GM18498 (cell line): ENCODE results near the gene CFAP54.
A peak's percentile ranks its signal among the peaks of the same experiment; 100 is the strongest.
"Not testable (repeated sequence)": the region's sequence is repeated elsewhere in the genome, so short reads cannot be mapped to it uniquely, and the experiment has no call there.

ENCODE experiments used
- ATAC-seq: cut with Tn5 transposase; IDR thresholded peaks from one replicate; pipeline ENCODE4 v1.9.1; 2021; ENCODE audit warnings: mild to moderate bottlenecking, moderate library complexity; ENCODE audit not compliant: unreplicated experiment

Gene CFAP54

DNA sequence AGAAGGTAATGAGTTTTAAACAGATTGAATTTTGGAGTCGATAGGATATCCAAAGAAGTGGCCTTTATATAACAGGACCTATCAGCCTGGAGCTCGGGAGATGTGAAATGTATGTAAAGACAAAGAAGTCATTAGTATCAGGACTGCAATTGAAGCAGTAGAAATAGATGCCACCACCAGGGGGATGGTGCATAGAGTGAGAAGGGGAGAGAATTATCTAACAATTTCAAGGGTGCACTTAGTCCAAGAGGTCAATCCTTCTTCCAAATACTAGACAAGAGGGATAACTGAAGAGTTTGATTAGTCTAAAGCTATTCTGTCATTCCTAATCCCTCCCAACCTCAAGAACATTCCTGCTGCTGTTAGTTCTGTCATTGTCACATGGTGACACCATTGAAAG, 127.8 kb downstream of the CFAP54 start:
- ATAC-seq = no peak

DNA sequence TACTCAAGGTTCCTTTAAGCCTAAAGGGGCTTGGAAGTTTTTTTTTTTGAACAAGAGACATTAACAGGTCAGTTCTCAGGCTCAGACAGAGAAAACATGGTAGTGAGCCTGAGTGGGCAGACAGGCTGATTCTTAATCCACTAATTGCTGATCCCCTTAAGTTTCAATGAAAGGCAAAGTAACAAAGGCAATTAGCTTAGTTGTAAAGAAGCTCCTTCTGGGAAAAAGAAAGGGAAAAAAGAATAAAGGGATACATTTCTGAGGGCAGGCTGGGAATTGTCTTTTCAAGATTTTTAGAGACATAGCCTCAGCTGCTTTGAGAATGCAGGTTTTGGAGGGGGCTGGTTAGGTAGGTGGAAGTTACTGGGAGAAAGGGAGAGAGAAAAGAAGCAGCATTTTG, 133.8 kb downstream of the CFAP54 start:
- no peak for ATAC-seq

DNA sequence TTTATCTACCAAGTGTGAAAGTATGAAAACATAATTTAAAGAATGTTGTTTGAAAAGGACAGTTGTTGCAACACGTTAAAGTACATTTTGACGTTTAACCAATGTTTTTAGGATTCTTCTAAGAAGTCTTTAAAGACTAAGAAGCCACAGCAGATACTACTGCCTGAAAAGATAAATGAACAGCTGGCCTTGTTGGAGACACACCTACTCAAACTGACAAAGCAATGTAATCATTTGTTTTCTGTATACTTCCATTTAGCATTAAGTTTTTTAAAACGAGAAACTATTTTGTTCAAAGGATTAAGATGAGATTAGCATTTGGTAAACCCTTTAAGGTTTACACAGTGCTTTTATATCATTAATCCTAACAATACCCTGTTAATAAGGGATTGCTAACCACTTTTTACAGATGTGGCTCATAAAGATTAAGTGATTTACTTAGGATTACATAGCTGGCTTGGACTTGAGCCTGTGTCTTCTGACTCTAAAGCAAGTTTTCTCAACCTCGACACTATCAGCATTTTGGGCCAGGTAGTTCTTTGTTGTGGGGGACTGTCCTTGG, 134.4 kb downstream of the CFAP54 start:
- no peak for ATAC-seq

DNA sequence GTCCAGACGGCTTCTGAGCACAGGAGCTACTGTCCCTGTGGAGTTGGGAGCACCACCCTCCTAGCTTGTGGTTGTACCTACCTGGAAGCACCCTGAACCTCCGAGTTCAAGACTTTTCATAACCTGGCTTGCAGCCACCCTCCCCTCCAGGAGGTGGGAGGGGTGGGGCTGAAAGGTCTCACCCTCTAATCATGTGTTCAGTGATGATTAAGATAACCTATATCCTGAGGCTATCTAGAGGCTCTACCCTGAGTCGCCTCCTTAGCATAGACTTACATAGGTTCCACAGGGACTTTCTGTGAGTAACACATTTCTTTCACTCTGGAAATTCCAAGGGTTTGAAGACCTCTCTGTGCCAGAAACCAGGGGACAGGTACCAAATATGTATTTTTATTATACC, 146.5 kb downstream of the CFAP54 start:
- ATAC-seq = no peak

DNA sequence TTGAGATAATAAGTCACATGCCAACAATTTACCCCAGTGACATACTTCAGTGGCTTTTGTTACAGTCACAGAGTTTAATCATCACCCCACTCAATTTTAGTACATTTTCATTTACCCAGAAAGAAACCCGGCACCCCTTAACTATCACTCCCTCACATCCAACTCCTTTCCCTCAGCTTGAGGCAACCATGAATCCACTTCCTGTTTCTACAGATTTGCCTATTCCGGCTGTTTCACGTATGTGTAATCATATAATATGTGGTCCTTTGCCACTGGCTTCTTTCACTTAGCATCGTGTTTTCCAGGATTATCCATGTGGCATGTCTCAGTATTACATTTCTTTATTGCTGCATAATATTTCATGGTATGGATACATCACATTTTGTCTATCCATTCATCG, 147.5 kb downstream of the CFAP54 start:
- no peak for ATAC-seq

DNA sequence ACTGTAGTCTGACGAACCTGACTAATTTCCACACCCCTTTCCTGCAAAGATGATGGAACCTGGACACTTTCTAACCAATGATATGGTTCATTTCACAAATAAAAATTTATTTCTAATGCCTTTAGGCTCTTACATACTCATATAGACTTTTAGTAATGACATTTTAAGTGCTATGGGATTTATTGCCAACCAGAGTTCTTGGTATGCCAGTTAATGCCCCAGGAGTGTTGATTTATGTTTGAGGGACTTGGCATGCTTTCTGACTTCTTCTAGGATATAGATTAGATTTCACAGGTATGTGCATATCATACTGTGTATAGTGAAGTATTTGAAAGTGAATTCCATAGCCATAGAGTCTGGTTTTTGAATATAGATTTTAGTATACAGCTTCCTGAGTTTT, 159.5 kb downstream of the CFAP54 start:
- ATAC-seq = no peak

DNA sequence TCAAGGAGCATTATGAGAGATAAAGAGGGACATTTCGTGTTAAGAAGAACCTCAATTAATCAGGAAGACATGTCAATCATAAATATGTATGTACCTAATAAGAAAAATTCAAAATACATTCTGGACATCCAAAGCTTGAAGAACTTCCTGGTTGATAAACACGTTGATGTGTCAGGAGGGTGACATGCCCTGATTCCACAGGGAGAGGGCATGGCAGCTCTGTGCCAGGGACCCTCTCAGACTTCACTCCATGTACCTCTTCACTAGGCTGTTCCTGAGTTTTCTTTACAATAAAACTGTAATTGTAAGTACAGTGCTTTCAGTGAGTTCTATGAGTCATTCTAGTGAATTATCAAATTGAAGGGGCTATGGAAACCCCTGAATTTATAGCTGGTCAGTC, 163.5 kb downstream of the CFAP54 start:
- no peak for ATAC-seq

DNA sequence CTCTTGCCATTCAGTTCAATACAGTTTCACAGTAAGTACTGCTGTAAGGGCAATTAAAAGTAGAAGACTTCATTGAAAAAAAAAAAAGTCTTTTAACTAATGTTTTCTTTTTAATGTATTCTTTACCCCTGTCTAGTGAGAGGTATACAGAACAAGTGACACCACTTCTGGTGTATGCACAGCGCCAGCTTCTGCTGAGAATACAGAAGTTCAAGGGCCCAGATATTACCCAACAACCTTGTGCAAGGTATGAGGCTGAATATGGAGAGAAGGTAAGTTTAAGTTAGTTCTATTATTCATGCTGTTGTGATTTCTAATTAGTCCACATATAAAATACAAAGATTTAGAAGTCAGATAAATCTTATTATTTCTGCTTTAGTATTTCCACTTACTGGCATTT, 168.7 kb downstream of the CFAP54 start:
- no peak for ATAC-seq

DNA sequence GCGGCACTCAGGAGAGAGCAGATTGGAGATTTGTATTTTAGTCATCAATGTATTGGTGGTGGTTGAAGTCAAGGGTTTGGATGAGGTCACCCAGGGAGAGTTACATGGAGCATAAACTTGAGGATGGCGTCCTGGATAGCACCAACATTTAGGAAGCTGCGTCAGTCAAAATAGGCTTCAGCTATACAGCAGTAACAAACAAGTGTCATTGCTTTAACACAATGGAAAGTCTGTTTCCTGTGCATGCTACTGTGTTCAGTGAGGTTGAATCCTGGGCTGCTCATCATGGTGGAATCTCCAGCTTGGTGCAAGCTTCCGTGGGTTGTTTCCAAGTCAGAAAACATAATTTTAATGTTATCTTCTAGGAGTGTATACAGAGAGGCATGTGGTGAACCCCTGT, 180.4 kb downstream of the CFAP54 start:
- no peak for ATAC-seq

DNA sequence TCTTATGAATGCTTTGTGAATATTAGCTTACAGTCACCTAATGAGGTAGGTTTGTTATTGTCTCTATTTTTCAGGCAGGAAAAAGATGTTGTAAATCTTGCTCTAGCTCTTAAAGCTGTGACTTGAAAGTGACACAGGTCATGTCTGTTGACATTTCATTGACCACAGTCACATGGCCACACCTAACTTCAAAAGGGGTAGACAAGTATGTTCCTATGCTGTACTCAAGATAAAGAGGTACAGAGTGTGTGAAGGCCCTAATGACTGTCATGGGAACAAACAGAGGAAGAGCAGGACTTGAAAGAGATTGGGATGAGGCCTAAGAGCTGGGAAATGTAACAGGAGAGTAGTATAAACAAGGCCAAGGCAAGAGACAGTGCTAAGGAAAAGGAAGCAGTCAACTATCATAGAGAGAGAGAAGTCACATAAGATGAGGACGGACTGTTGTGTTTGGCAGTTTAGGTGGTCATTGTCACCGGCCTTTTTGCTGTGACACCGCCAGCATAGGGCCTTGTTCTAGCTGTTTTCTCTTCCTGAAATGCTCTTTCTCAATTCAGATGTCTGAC, 181.0 kb downstream of the CFAP54 start:
- ATAC-seq = no peak

DNA sequence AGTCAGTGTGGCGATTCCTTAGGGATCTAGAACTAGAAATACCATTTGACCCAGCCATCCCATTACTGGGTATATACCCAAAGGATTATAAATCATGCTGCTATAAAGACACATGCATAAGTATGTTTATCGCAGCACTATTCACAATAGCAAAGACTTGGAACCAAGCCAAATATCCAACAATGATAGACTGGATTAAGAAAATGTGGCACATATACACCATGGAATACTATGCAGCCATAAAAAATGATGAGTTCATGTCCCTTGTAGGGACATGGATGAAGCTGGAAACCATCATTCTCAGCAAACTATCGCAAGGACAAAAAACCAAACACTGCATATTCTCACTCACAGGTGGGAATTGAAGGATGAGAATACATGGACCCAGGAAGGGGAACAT, 186.1 kb downstream of the CFAP54 start:
- not testable (repeated sequence) for ATAC-seq

DNA sequence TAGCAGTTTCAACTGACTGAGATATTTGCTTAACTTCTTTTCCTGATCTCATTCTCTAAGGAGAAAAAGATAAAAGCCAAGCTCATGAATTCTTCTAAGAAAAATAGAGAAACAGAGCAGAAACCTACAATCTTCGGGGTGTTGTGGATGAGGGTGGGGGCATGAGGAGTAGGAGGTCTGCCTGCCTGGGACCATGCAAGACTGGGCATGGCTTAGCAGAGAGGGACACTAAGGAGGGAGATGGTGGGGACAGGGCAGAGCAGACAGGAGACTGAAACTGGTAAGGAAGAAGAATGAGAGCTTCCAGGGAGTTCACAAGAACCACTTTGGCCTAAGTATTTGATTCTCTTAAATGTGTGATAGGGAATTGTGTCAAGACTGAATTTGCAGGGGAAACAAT, 188.0 kb downstream of the CFAP54 start:
- no peak for ATAC-seq

DNA sequence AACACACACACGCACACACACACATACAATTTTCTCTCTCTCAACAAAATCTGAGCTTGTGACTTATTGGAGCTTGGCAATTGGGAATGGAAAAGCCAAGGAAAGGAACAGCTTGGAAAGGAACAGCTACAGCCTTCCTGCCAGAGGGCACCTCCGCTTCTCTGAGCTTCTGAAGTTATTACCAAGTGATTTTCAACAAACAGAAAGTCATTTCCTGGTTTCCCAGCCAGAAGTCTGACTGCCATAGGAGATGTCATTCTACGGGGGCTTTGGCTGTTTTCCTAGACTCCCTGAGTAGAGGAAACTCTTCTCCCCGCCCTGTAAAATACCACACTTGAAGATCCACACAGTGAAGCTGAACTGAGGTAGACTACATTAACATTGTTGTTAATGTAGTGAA, 198.3 kb downstream of the CFAP54 start:
- no peak for ATAC-seq

DNA sequence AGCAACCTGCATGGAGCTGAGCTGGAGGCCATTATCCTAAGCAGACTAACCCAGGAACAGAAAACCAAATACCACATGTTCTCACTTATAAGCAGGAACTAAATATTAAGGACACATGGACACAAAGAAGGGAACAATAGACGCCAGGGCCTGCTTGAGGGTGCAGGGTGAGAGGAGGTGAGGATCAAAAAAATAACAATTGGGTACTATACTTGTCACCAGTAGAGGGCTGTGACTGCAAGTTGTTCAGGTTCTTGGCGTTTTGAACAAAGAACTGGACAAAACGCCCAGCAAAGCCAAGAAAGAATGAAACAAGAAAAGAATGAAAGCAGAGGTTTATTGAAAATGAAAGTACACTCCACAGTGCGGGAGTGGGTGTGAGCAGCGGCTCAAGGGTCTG, 209.1 kb downstream of the CFAP54 start:
- no peak for ATAC-seq

DNA sequence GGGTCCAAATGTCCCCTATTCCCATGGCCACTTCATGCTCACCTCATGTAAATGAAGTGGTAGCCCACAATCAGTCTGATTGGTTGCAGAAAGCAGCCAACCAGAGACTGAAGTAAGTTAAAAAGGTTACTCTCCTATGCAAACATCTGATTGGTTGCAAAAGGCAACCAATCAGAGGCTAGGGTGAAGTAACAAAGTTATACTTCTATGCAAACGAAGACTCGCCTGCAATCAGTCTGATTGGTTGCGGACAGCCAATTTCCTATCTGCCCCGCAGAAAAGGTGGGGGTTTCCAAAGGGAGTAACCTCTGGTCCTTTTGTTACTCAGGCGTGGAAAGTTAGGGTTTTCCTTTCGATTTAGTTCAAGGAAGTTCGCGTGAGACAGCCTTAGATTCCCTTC, 209.6 kb downstream of the CFAP54 start:
- ATAC-seq = no peak

DNA sequence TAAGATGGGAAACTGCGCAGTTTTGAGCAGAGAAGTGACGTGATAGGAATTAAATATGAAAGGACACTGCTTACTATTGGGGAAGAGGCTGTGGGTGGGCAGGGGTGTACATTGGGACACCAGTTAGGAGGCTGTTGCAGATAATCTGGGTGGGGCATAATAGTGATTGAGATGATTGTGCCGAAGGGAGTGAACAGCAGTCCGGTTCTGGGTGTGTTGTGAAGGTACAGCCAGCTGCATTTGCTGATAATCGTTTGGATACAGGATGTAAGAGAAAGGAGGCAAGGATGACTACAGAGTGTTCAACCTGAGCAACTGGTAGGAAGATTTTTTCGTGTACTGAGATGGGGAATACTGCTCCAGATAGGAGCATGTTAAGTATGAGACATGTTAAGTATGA, 212.5 kb downstream of the CFAP54 start:
- no peak for ATAC-seq

DNA sequence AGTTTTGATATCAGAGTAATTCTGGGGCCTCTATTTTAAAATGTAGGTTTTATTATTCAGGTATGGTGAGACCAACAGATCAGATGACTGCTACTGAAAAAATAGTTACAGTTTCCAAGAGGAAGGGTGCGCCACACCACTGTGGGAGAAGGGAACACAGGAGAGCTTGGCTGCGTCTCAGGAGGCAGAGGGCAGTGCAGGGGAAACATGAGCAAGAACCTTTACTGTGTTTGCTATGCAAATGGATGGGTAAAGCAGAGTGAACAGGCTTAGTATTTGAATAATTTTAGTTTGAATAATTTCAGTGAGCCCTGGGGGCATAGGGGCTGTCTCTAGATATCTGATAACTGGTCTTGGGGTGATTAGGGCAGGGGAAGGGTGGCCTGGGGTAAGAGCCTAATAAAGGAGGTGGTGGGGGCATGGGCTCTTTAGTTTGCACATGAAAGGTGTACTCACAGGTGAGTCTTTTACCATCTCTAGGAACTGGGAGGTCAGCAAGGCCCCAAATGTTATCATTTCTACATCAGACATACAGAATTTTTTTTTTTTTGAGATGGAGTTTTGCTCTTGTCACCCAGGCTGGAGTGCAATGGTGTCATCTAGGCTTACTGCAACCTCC, 220.9 kb downstream of the CFAP54 start:
- ATAC-seq = no peak

DNA sequence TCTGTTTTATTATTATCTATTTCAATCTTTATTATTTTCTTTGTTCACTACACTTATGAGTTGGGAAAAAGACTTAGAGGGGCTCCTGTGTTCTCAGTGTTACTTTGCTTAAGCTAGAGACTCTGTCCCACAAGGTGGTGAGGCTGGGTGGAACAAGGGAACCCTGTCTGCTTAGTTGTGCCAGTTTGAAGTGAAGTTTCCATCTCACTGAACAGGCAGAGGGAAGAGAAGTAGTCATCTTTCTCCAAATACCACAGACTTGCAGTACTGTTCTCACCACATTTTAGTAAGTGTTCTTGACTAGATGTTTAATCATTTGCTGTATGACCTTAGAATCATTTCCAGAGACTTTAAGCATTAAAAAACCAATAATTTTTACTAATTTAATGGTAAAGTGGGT, 222.0 kb downstream of the CFAP54 start:
- no peak for ATAC-seq

DNA sequence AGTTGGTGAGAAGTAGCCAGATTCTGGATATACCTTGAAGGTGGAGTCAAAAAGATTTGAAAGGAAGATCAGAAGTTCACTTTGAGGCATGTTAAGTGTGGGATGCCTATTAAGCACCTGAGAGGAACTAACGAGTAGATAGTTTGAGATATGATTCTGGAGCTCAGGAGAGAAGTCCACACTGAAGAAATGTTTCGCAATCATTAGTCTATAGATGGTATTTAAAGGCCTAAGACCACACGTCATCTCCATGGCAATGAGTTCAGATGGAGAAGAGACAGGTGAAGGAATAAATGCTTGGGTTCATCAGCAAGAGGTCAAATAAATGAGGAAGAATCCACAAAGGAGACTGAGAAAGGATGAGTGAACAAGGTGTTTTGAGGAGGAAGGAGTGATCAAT, 224.8 kb downstream of the CFAP54 start:
- ATAC-seq = no peak

DNA sequence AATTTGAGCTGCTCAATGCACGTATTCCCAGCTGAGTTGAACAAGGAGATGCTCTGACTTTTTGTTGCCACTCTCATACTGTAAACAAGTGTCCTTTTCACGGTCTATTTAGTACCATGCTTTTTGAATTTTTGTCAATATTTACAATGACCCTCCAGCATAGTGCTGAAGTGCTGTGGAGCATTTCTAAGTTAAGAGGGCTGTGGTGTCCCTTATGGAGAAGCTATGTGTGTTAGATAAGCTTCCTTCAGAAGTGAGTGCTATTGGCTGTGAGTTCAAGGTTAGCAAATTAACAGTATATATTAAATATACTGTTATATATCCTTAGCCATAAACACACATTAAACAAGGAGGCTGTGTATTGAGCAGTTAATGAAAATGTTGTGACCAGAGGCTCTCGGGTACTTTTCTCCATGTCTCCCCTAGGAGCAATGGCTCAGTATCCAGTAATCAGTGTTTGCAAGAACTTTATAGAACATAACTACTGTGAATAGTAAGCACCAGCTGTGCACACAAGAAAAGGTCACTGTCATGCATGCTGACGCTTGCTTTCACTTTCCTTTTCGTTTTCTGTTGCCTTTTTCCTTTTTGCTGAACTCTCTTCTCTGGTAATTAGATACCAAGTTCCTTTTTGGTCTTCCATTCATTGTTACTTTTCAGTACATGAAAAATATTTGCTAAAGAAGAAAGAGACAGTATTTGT, 230.4 kb downstream of the CFAP54 start:
- ATAC-seq = peak; percentile 91

DNA sequence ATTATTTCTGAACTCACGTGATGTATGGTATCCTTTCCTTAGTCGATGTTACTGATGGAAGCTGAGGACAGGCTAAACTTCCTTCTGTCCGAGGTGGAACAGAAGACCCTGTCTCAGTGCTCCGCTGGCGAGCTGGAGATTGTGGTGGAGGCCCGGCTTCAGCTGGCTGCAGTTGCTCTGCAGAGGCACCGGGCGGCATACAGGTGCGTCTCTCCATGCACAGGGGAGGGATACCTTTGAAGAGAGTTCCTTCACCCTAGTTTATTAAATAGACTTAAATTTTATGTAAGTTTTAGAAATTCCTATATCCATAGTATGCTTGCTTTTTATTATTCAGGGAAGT, 231.0 kb downstream of the CFAP54 start:
- peak; percentile 76 for ATAC-seq

DNA sequence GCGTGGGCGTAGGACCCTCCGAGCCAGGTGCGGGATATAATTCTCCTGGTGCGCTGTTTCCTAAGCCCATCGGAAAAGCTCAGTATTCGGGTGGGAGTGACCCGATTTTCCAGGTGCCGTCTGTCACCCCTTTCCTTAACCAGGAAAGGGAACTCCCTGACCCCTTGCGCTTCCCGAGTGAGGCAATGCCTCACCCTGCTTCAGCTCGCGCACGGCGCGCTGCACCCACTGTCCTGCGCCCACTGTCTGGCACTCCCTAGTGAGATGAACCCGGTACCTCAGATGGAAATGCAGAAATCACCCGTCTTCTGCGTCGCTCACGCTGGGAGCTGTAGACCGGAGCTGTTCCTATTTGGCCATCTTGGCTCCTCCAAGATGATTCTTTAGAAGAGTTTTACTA, 240.1 kb downstream of the CFAP54 start:
- not testable (repeated sequence) for ATAC-seq
